LNCaP clone FGC (cell line): ENCODE results near the gene MEX3A.

Experiments
- DNase-seq: peaks from one replicate; pipeline ENCODE4 v3.0.0-alpha.2; 2011; ENCODE audit warnings: low read depth
- H3K4me3 ChIP-seq: 2 replicates; pipeline ENCODE4 v1.5.1; 2011; ENCODE audit warnings: mild to moderate bottlenecking, low read depth, low read length, control low read depth
- CTCF ChIP-seq: IDR thresholded peaks from 2 replicates; pipeline ENCODE4 v1.5.1; 2012; ENCODE audit warnings: mild to moderate bottlenecking; ENCODE audit not compliant: control insufficient read depth, insufficient read depth; ENCODE audit errors: extremely low read depth

Gene MEX3A

GRCh38 chr1:156111355-156111962, 29.2 kb upstream of the MEX3A start:
- no peak overlapping the region for H3K4me3 ChIP-seq
- no peak for DNase-seq
- TF ChIP-seq CTCF, result no peak

GRCh38 chr1:156110252-156110651, 28.0 kb upstream of the MEX3A start:
- TF ChIP-seq CTCF, result no peak
- no peak for DNase-seq
- no peak overlapping the region for H3K4me3 ChIP-seq

GRCh38 chr1:156108664-156109241, 26.5 kb upstream of the MEX3A start:
- H3K4me3 ChIP-seq, result no peak overlapping the region
- no peak for DNase-seq

GRCh38 chr1:156108057-156108456, 25.8 kb upstream of the MEX3A start:
- no peak for TF ChIP-seq CTCF
- no peak for DNase-seq
- H3K4me3 ChIP-seq, result no peak overlapping the region

More at GRCh38 chr1:156108664-156109241, 26.5 kb upstream of the MEX3A start:
- no peak for TF ChIP-seq CTCF

GRCh38 chr1:156106624-156107488, 24.6 kb upstream of the MEX3A start:
- no peak overlapping the region for H3K4me3 ChIP-seq
- DNase-seq, result no peak
- no peak for TF ChIP-seq CTCF

- no peak for TF ChIP-seq CTCF
- H3K4me3 ChIP-seq, result no peak overlapping the region
- DNase-seq, result no peak
Observed at GRCh38 chr1:156104861-156105832, 22.9 kb upstream of the MEX3A start.
